PFSK-1 (cell line): ENCODE results near the gene CTDSPL.

Experiments
- FOXP2 ChIP-seq: optimal IDR thresholded peaks from 2 replicates; pipeline ENCODE3; 2011; ENCODE audit warnings: borderline replicate concordance, control low read depth, inconsistent platforms; ENCODE audit not compliant: insufficient read depth; ENCODE audit errors: extremely low read length, extremely low read depth
- POLR2AphosphoS5 ChIP-seq: IDR thresholded peaks from 2 replicates; pipeline ENCODE4 v1.6.1; 2012; ENCODE audit warnings: low read depth, mild to moderate bottlenecking, control low read depth, low read length, moderate library complexity
- SIN3A ChIP-seq: IDR thresholded peaks from 2 replicates; pipeline ENCODE4 v1.6.1; 2012; ENCODE audit warnings: mild to moderate bottlenecking, low read length, moderate library complexity, borderline replicate concordance; ENCODE audit not compliant: insufficient read depth
- TAF1 ChIP-seq: IDR thresholded peaks from 2 replicates; pipeline ENCODE4 v1.6.1; 2012; ENCODE audit warnings: low read length, control low read depth, borderline replicate concordance; ENCODE audit not compliant: insufficient read depth
- TF ChIP-seq, protein P1 (sequence below), 2 experiments: IDR thresholded peaks; 2 replicates each; pipeline versions ENCODE4 v1.6.1 to v1.8.0; 2011 to 2012; ENCODE audit warnings: low read depth in 2 of 2, low read length in 2 of 2, control low read depth in 1 of 2, inconsistent platforms in 1 of 2, mild to moderate bottlenecking in 1 of 2, moderate library complexity in 1 of 2; ENCODE audit not compliant: insufficient read depth in 1 of 2

Gene CTDSPL

DNA sequence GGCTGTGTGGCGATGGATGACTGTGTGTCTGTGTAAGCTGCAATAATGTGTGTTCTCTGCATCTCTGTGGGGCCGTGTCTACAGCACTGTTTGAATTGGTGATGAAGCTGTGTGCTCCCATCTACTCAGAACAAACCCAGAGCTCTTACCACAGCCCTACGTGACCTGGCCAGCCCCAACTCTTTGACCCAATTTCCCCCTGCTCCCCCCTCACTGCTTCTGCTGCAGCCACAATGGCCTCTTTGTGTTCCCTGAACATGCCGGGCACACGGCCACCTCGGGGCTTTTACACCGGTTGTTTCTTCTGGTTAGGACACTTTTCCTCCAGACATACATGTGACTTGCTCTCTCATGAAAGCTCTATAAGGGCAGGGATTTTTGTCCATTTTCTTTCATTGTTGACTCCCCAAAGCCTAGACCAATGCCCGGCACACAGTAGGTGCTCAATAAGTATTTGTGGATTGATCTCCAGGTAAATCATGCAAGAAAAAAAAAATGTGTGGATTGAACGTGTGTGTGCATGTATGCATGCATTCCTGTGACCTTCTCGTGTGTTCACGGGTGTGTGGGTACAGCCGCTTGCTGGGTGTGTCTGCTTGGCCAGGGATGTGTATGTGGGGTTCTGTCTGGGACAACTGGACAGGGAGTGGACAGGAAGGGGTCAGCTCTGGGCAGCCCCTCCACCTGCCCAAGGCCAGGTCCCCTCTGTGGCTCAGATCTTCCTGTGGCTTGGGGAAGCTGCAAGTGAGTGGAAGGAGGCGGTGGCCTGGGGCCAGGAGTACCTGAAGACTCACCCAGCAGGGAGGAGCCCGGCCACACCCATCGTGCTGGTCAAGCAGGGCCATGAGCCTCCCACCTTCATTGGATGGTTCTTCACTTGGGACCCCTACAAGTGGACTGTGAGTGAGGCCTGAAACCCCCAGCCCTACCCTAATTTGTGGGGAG lies 143.7 kb downstream of the CTDSPL start:
- no peak for TF ChIP-seq TAF1
- TF ChIP-seq, protein P1, sequence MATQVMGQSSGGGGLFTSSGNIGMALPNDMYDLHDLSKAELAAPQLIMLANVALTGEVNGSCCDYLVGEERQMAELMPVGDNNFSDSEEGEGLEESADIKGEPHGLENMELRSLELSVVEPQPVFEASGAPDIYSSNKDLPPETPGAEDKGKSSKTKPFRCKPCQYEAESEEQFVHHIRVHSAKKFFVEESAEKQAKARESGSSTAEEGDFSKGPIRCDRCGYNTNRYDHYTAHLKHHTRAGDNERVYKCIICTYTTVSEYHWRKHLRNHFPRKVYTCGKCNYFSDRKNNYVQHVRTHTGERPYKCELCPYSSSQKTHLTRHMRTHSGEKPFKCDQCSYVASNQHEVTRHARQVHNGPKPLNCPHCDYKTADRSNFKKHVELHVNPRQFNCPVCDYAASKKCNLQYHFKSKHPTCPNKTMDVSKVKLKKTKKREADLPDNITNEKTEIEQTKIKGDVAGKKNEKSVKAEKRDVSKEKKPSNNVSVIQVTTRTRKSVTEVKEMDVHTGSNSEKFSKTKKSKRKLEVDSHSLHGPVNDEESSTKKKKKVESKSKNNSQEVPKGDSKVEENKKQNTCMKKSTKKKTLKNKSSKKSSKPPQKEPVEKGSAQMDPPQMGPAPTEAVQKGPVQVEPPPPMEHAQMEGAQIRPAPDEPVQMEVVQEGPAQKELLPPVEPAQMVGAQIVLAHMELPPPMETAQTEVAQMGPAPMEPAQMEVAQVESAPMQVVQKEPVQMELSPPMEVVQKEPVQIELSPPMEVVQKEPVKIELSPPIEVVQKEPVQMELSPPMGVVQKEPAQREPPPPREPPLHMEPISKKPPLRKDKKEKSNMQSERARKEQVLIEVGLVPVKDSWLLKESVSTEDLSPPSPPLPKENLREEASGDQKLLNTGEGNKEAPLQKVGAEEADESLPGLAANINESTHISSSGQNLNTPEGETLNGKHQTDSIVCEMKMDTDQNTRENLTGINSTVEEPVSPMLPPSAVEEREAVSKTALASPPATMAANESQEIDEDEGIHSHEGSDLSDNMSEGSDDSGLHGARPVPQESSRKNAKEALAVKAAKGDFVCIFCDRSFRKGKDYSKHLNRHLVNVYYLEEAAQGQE (IDR thresholded peaks at IDR 0.05; ENCODE audit: insufficient read depth in 1 of 2, low read depth in 2 of 2, low read length in 2 of 2), result no peak
- TF ChIP-seq FOXP2, result no peak
- TF ChIP-seq POLR2AphosphoS5, result no peak
- no peak for TF ChIP-seq SIN3A

DNA sequence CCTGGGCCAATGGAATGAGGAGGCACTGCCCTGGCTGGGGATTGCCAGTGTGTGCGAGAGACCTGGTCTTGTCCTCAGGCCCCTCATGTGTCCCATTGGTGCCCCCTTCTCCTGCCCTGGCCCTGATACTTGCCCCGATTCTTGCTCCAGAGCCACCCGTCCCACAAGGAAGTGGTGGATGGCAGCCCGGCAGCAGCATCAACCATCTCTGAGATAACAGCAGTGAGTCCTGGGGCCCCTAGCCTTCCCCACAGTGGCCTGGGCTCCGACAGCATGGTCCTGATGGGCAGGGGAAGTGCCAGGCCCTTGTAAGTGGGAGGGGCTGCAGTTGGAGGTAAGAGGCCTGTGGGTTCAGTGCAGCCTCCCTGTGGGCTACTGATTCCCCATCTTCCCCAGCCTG lies 144.4 kb downstream of the CTDSPL start:
- no peak for TF ChIP-seq TAF1
- TF ChIP-seq, protein P1 (IDR thresholded peaks at IDR 0.05; ENCODE audit: insufficient read depth in 1 of 2, low read depth in 2 of 2, low read length in 2 of 2), result no peak
- no peak for TF ChIP-seq FOXP2
- no peak for TF ChIP-seq SIN3A
- no peak for TF ChIP-seq POLR2AphosphoS5

DNA sequence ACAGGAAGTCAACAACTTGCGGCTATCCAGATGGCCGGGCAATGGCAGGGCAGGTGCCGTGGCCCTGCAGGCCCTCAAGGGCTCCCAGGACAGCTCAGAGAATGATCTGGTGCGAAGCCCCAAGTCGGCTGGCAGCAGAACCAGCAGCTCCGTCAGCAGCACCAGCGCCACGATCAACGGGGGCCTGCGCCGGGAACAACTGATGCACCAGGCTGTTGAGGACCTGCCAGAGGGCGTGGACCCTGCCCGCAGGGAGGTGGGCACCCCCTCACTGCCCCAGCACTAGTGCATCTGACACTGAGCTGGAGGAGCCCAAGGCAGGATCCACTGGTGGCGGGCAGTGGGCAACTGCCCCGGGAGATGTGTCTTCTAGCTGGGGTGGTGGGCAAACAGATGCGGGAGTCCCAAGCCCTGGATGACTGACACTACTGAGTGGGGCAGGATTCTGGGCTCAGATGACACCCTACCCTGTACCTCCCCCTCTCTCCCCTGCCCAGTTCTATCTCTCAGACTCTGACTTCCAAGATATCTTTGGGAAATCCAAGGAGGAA lies 144.8 kb downstream of the CTDSPL start:
- TF ChIP-seq SIN3A (no peak), POLR2AphosphoS5 (no peak), FOXP2 (no peak), TAF1 (no peak)
- TF ChIP-seq, protein P1 (IDR thresholded peaks at IDR 0.05; ENCODE audit: insufficient read depth in 1 of 2, low read depth in 2 of 2, low read length in 2 of 2), result no peak

DNA sequence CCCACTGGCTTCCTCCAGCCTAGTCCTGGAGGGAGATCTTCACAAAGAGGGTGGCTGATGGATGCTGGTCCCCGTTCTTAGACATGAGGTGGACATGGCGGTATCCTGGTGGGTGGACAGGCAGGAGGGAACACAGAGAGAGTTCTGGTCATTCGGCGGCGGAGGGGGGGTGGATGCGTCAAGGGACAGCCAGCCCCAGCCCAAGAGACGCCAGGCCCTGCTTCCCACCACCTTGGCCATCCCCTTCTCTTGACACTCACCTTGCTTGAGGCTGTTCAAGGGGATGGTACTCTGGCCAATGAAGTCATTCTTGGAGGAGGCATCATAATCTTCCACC lies 146.0 kb downstream of the CTDSPL start:
- TF ChIP-seq, protein P1 (IDR thresholded peaks at IDR 0.05; ENCODE audit: insufficient read depth in 1 of 2, low read depth in 2 of 2, low read length in 2 of 2), result no peak
- TF ChIP-seq TAF1 (no peak), POLR2AphosphoS5 (no peak), FOXP2 (no peak), SIN3A (no peak)
